HG03103 (cell line): ENCODE measurements around the gene TMEM198.

Source experiments
- ATAC-seq: cut with Tn5 transposase; IDR thresholded peaks from one replicate; pipeline ENCODE4 v1.9.1; 2021; ENCODE audit warnings: low read depth; ENCODE audit not compliant: unreplicated experiment

TMEM198 gene

GRCh38 chr2:219508971-219509779, 34.7 kb upstream of the TMEM198 start:
- peak; percentile 9 for ATAC-seq

- ATAC-seq = peak; percentile 61
These were observed 33.9 kb upstream of the TMEM198 start for GRCh38 chr2:219509780-219510511.

GRCh38 chr2:219510512-219511135, 33.2 kb upstream of the TMEM198 start:
- ATAC-seq = no peak

GRCh38 chr2:219511547-219512325, 32.1 kb upstream of the TMEM198 start:
- no peak for ATAC-seq

GRCh38 chr2:219512524-219513216, 31.2 kb upstream of the TMEM198 start:
- ATAC-seq = no peak

- ATAC-seq = no peak
These were observed 30.0 kb upstream of the TMEM198 start for GRCh38 chr2:219513787-219514186.

GRCh38 chr2:219514196-219514761, 29.5 kb upstream of the TMEM198 start, which contains the start of gene ASIC4:
TSS of gene ASIC4 (plus strand) at chr2:219514482. CDS start at chr2:219514725, 243 bp downstream.
- ATAC-seq = no peak

GRCh38 chr2:219514836-219515235, 29.0 kb upstream of the TMEM198 start:
- no peak for ATAC-seq

- ATAC-seq = no peak
These were observed 27.8 kb upstream of the TMEM198 start for GRCh38 chr2:219515874-219516629.

- no peak for ATAC-seq
These were observed 26.9 kb upstream of the TMEM198 start for GRCh38 chr2:219516888-219517287.

- no peak for ATAC-seq
These were observed 25.7 kb upstream of the TMEM198 start for GRCh38 chr2:219517954-219518778.

GRCh38 chr2:219519526-219519916, 24.3 kb upstream of the TMEM198 start:
- no peak for ATAC-seq

- ATAC-seq = no peak
These were observed 23.7 kb upstream of the TMEM198 start for GRCh38 chr2:219520079-219520478.

GRCh38 chr2:219521066-219521880, 22.6 kb upstream of the TMEM198 start:
- no peak for ATAC-seq

- ATAC-seq = no peak
These were observed 21.5 kb upstream of the TMEM198 start for GRCh38 chr2:219522111-219523030.

GRCh38 chr2:219523031-219523671, 20.7 kb upstream of the TMEM198 start:
- ATAC-seq = no peak
